Right atrium auricular region (tissue), 2 donors: ENCODE results near the gene CLDN15. TPM values are rescaled to one million over a fixed set of nuclear protein-coding genes. Genes with fewer than 3 reads are reported as not detected.
A peak's percentile ranks its signal among the peaks of the same experiment; 100 is the strongest.

Experiments used
- DNase-seq: peaks from one replicate; pipeline ENCODE4 v3.0.0-alpha.2; 2019; ENCODE audit warnings: low spot score
- H3K27ac ChIP-seq, 2 donors: fragments of 200-600 bp; sonication (generic); 1 replicate in 1 of 2; 2 replicates in 1 of 2; pipeline ENCODE4 v1.5.1; 2016 to 2019
- H3K27me3 ChIP-seq, 2 donors: fragments of 200-600 bp; sonication (generic); one replicate each; pipeline versions ENCODE4 v1.5.1 to v1.6.0; 2017 to 2019
- H3K36me3 ChIP-seq: fragments of 200-600 bp; sonication (generic); one replicate; pipeline ENCODE4 v1.5.1; 2016
- H3K4me1 ChIP-seq, 2 donors: fragments of 200-600 bp; sonication (generic); one replicate each; pipeline versions ENCODE4 v1.5.1 to v1.6.0; 2017 to 2019
- H3K4me3 ChIP-seq, 2 donors: fragments of 200-600 bp; sonication (generic); 1 replicate in 1 of 2; 2 replicates in 1 of 2; pipeline ENCODE4 v1.5.1; 2017 to 2019; ENCODE audit warnings: mild to moderate bottlenecking in 1 of 2, moderate library complexity in 1 of 2
- H3K9me3 ChIP-seq, 2 donors: fragments of 200-600 bp; sonication (generic); one replicate each; pipeline ENCODE4 v1.5.1; 2019
- total RNA-seq, 2 donors: library from RNA; depleted of rRNA; stranded (reverse); fragments of >200 nt; gene quantifications; one replicate each; pipeline ENCODE4 v1.1.0, GENCODE V29; 2016
- TF ChIP-seq, protein P1 (sequence below), 2 donors: fragments of 200-600 bp; sonication (generic); IDR thresholded peaks; one replicate each; pipeline ENCODE4 v1.5.1; 2019; ENCODE audit warnings: antibody characterized with exemption in 2 of 2

CLDN15 gene
- total RNA-seq, 2 donors from 2014 or later, result 16.5 to 50.2 TPM

GRCh38 chr7:101218236-101219125 is 19.1 kb downstream of the CLDN15 start:
- Histone ChIP-seq H3K4me3 (peak overlapping the region; percentile 78 to 85), H3K36me3 (peaks cover 20% of the 10 kb centered on the region), H3K9me3 (no peaks in the 10 kb centered on the region), H3K4me1 (peaks cover 0 to 38% of the 10 kb centered on the region in 2 donors), H3K27ac (peak overlapping the region; percentile 88 to 95), H3K27me3 (no peaks in the 10 kb centered on the region)
- DNase-seq, result no peak
- TF ChIP-seq, protein P1, sequence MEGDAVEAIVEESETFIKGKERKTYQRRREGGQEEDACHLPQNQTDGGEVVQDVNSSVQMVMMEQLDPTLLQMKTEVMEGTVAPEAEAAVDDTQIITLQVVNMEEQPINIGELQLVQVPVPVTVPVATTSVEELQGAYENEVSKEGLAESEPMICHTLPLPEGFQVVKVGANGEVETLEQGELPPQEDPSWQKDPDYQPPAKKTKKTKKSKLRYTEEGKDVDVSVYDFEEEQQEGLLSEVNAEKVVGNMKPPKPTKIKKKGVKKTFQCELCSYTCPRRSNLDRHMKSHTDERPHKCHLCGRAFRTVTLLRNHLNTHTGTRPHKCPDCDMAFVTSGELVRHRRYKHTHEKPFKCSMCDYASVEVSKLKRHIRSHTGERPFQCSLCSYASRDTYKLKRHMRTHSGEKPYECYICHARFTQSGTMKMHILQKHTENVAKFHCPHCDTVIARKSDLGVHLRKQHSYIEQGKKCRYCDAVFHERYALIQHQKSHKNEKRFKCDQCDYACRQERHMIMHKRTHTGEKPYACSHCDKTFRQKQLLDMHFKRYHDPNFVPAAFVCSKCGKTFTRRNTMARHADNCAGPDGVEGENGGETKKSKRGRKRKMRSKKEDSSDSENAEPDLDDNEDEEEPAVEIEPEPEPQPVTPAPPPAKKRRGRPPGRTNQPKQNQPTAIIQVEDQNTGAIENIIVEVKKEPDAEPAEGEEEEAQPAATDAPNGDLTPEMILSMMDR (IDR thresholded peaks at IDR 0.05), result no peak

DNA sequence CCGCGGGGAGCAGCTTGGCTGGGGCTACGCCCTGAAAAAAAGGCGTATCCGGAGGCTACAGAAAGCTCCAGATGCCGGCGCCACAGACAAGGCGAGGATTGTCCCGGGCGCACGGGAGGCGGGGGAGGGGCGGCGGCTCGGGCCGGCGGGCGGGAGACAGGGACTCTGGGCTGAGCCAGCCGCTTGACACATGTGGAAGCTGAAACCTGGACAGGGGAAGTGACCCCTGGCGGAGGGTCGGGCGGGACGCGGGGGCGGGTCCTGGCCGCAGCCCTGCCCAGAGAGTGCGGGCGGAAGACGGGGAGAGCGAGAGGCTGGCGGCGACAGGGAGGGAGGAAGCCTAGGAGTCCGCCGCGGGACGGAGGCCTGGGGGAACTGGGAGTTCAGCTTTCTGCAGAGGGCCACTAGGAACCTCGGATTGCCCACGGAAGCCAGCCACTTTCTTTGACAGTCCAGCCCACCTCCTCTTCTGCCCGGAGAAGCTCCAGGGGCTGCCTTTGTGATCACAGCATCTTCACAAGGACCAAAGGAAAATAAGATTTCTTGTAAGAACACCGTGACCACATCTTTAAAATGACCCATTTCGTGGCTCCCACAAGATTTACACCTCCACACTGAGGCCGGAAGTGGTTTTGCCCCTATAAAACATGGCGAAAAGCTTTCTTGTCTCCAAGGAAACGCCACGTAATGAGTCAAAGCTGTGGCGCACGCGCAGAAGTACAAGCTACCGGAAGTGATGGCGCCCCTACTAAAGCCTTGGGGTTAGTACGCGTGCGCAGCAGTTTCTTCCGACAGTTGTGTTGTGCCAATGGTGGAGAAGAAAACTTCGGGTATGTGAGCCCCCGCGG is 20.0 kb downstream of the CLDN15 start, which contains the start of the genes PLOD3 and ZNHIT1:
Gene PLOD3, minus strand, starts transcription at position 194 of the 848 bp plus-strand sequence. CDS start 307 bp downstream, outside the sequence.
Gene ZNHIT1, plus strand, starts transcription at position 778 of the 848 bp plus-strand sequence. Its CDS starts 31 bp downstream, at position 809.
- Histone ChIP-seq H3K27me3 (no peaks in the 10 kb centered on the region), H3K9me3 (no peaks in the 10 kb centered on the region), H3K36me3 (peaks cover 18% of the 10 kb centered on the region), H3K4me3 (peak within 1 kb of the TSS; percentile 78 to 85), H3K27ac (peak within 1 kb of the TSS; percentile 88 to 95), H3K4me1 (peaks cover 0 to 38% of the 10 kb centered on the region in 2 donors)
- TF ChIP-seq, protein P1 (IDR thresholded peaks at IDR 0.05), result peak in 1 of 2 donors; percentile 47
- DNase-seq, result peak; percentile 98

- Histone ChIP-seq H3K27ac (peak overlapping the region; percentile 88 to 95), H3K4me1 (peaks cover 0 to 38% of the 10 kb centered on the region in 2 donors), H3K36me3 (peaks cover 22% of the 10 kb centered on the region), H3K4me3 (peak overlapping the region; percentile 78 to 85), H3K27me3 (no peaks in the 10 kb centered on the region), H3K9me3 (no peaks in the 10 kb centered on the region)
- DNase-seq, result no peak
- TF ChIP-seq, protein P1 (IDR thresholded peaks at IDR 0.05), result no peak
Measured at GRCh38 chr7:101216860-101217387, 20.7 kb downstream of the CLDN15 start.

GRCh38 chr7:101216001-101216859 is 21.4 kb downstream of the CLDN15 start:
- Histone ChIP-seq H3K4me3 (peak overlapping the region; percentile 78 to 85), H3K9me3 (no peaks in the 10 kb centered on the region), H3K4me1 (peaks cover 0 to 38% of the 10 kb centered on the region in 2 donors), H3K27me3 (no peaks in the 10 kb centered on the region), H3K36me3 (peaks cover 29% of the 10 kb centered on the region), H3K27ac (peak overlapping the region; percentile 88 to 95)
- TF ChIP-seq, protein P1 (IDR thresholded peaks at IDR 0.05), result no peak
- no peak for DNase-seq

DNA sequence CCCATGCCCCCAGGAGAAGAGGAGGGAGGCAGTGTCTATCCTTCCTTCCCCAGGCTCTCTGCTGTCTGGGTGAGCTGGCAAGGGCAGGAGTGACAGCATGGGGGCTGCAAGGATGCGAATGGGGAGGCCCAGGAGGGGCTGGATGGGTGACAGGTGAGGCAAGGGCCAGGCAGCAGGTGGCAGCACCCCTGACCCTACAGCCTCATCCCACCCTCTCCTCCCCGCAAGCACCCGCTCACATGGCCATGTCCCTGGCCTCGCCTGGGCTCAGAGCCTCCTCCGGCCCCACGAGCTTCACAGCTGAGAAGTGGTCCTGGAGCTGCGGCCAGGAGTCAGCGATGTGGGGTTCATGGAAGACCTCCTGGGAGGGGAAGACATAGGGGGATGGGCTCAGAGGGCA is 25.6 kb downstream of the CLDN15 start:
- TF ChIP-seq, protein P1 (IDR thresholded peaks at IDR 0.05), result no peak
- Histone ChIP-seq H3K27ac (no peak overlapping the region), H3K27me3 (no peaks in the 10 kb centered on the region), H3K36me3 (peaks cover 57% of the 10 kb centered on the region), H3K9me3 (no peaks in the 10 kb centered on the region), H3K4me1 (peaks cover 0 to 15% of the 10 kb centered on the region in 2 donors), H3K4me3 (no peak overlapping the region)
- DNase-seq, result no peak
